ENCODE measurements around the gene GRPEL2. TPM values are rescaled to one million over a fixed set of nuclear protein-coding genes. Genes with fewer than 3 reads are reported as not detected.

The GRPEL2 gene
- total and polyA plus RNA-seq, 7 experiments from 2014 or later, result 5.9 to 40.1 (median 13.4) TPM

GRCh38 chr5:149337736-149338135, 7.6 kb upstream of the GRPEL2 start:
- Histone ChIP-seq H3K36me3 (ENCODE audit: control insufficient read depth in 2 of 3, insufficient read depth in 3 of 3, low read length in 3 of 3) (no peaks in the 10 kb centered on the region), H3K9me3 (ENCODE audit: control insufficient read depth in 2 of 3, low read length in 3 of 3) (no peaks in the 10 kb centered on the region), H3K27me3 (ENCODE audit: control insufficient read depth in 2 of 2, insufficient read depth in 2 of 2, low read length in 2 of 2) (no peaks in the 10 kb centered on the region), H3K27ac (ENCODE audit: low read depth, low read length) (no peak overlapping the region), H3K4me3 (ENCODE audit: low read length) (no peak overlapping the region), H3K4me1 (ENCODE audit: control insufficient read depth in 2 of 2, insufficient read depth in 2 of 2, low read length in 2 of 2) (no peaks in the 10 kb centered on the region)
- H3K4me1 Mint-ChIP-seq, result peaks cover 0 to 5% (median 0%) of the 10 kb centered on the region in 7 donors
- peaks cover 0 to 20% (median 9%) of the 10 kb centered on the region in 5 donors for H3K36me3 Mint-ChIP-seq
- no peak overlapping the region for H3K4me3 Mint-ChIP-seq
- no peak for ATAC-seq
- ChIA-PET CTCF (no interaction called here), POLR2A (no interaction called here)
- intact Hi-C loops (cut with micrococcal nuclease), result no loop called here
- peak overlapping the region in 1 of 9 donors; percentile 47 for H3K27ac Mint-ChIP-seq
- no peaks in the 10 kb centered on the region for H3K9me3 Mint-ChIP-seq
- DNase-seq, result no peak
- peaks cover 0 to 35% (median 4%) of the 10 kb centered on the region in 5 donors for H3K27me3 Mint-ChIP-seq

GRCh38 chr5:149338364-149338763, 6.9 kb upstream of the GRPEL2 start:
- H3K36me3 ChIP-seq (ENCODE audit: control insufficient read depth in 2 of 3, insufficient read depth in 3 of 3, low read length in 3 of 3), result no peaks in the 10 kb centered on the region
- H3K27me3 ChIP-seq (ENCODE audit: control insufficient read depth in 2 of 2, insufficient read depth in 2 of 2, low read length in 2 of 2), result no peaks in the 10 kb centered on the region
- H3K4me1 ChIP-seq (ENCODE audit: control insufficient read depth in 2 of 2, insufficient read depth in 2 of 2, low read length in 2 of 2), result peaks cover 0 to 2% of the 10 kb centered on the region in 2 donors
- H3K4me3 ChIP-seq (ENCODE audit: low read length), result no peak overlapping the region
- ChIA-PET POLR2A (no interaction called here), CTCF (no interaction called here)
- no peak overlapping the region for H3K27ac ChIP-seq (ENCODE audit: low read depth, low read length)
- Mint-ChIP-seq H3K4me1 (peaks cover 0 to 8% (median 4%) of the 10 kb centered on the region in 7 donors), H3K4me3 (no peak overlapping the region), H3K36me3 (peaks cover 0 to 19% (median 8%) of the 10 kb centered on the region in 5 donors), H3K27me3 (peaks cover 0 to 35% (median 4%) of the 10 kb centered on the region in 5 donors), H3K9me3 (no peaks in the 10 kb centered on the region), H3K27ac (no peak overlapping the region)
- DNase-seq (no peak), ATAC-seq (no peak)
- H3K9me3 ChIP-seq (ENCODE audit: control insufficient read depth in 2 of 3, low read length in 3 of 3), result no peaks in the 10 kb centered on the region
- intact Hi-C loops (cut with micrococcal nuclease), result no loop called here

- POLR2A ChIA-PET, result interaction anchor here (13.8 kb wide), 1 partner anchor 16 kb away, joined by 258 read pairs; the partner anchor contains the start of gene PCYOX1L
- Histone ChIP-seq H3K36me3 (ENCODE audit: control insufficient read depth in 2 of 3, insufficient read depth in 3 of 3, low read length in 3 of 3) (no peaks in the 10 kb centered on the region), H3K4me3 (ENCODE audit: low read length) (no peak overlapping the region), H3K27me3 (ENCODE audit: control insufficient read depth in 2 of 2, insufficient read depth in 2 of 2, low read length in 2 of 2) (no peaks in the 10 kb centered on the region), H3K4me1 (ENCODE audit: control insufficient read depth in 2 of 2, insufficient read depth in 2 of 2, low read length in 2 of 2) (peaks cover 2 to 10% of the 10 kb centered on the region in 2 donors), H3K9me3 (ENCODE audit: control insufficient read depth in 2 of 3, low read length in 3 of 3) (no peaks in the 10 kb centered on the region), H3K27ac (ENCODE audit: low read depth, low read length) (no peak overlapping the region)
- Mint-ChIP-seq H3K36me3 (peaks cover 0 to 11% (median 8%) of the 10 kb centered on the region in 5 donors), H3K27me3 (peaks cover 0 to 27% (median 4%) of the 10 kb centered on the region in 5 donors), H3K9me3 (no peaks in the 10 kb centered on the region), H3K4me1 (peaks cover 16 to 27% (median 23%) of the 10 kb centered on the region in 7 donors), H3K4me3 (no peak overlapping the region), H3K27ac (no peak overlapping the region)
- intact Hi-C loops (cut with micrococcal nuclease), result loop anchor here (10.0 kb wide), 3 partner anchors 394 to 1744 kb away; partner anchors contain the start of genes ADRB2 (in 1 of the 2), PPARGC1B (in 1 of the 2) and TNIP1 (in 1 of the 2)
- DNase-seq, result no peak
- CTCF ChIA-PET, result interaction anchor here (0.6 to 1.2 kb wide), 3 partner anchors 27 to 133 kb away, joined by 3 to 4 read pairs (median 3); no protein-coding TSS in a partner anchor
- no peak for ATAC-seq
Observed at GRCh38 chr5:149340920-149341319, 4.4 kb upstream of the GRPEL2 start.

- no peak for DNase-seq
- H3K4me1 Mint-ChIP-seq, result peaks cover 18 to 35% (median 29%) of the 10 kb centered on the region in 7 donors
- POLR2A ChIA-PET, result interaction anchor here (1.5 to 13.8 kb wide), 3 partner anchors 9 to 210 kb away, joined by 3 to 258 read pairs (median 3); partner anchors contain the start of gene PCYOX1L
- H3K27me3 Mint-ChIP-seq, result peaks cover 0 to 24% (median 4%) of the 10 kb centered on the region in 5 donors
- no peak overlapping the region for H3K27ac ChIP-seq (ENCODE audit: low read depth, low read length)
- peaks cover 0 to 15% (median 8%) of the 10 kb centered on the region in 5 donors for H3K36me3 Mint-ChIP-seq
- CTCF ChIA-PET, result interaction anchor here (0.9 to 1.0 kb wide), 2 partner anchors 25 to 27 kb away, joined by 3 read pairs; no protein-coding TSS in a partner anchor
- H3K27ac Mint-ChIP-seq, result peak overlapping the region in 3 of 9 donors; percentile 9 to 80 (median 26)
- H3K27me3 ChIP-seq (ENCODE audit: control insufficient read depth in 2 of 2, insufficient read depth in 2 of 2, low read length in 2 of 2), result no peaks in the 10 kb centered on the region
- H3K36me3 ChIP-seq (ENCODE audit: control insufficient read depth in 2 of 3, insufficient read depth in 3 of 3, low read length in 3 of 3), result no peaks in the 10 kb centered on the region
- H3K4me3 ChIP-seq (ENCODE audit: low read length), result no peak overlapping the region
- ATAC-seq, result no peak
- no peak overlapping the region for H3K4me3 Mint-ChIP-seq
- no peaks in the 10 kb centered on the region for H3K9me3 Mint-ChIP-seq
- no peaks in the 10 kb centered on the region for H3K9me3 ChIP-seq (ENCODE audit: control insufficient read depth in 2 of 3, low read length in 3 of 3)
- intact Hi-C loops (cut with micrococcal nuclease), result loop anchor here (10.0 kb wide), 3 partner anchors 393 to 1743 kb away; partner anchors contain the start of genes ADRB2 (in 1 of the 2), PPARGC1B (in 1 of the 2) and TNIP1 (in 1 of the 2)
- H3K4me1 ChIP-seq (ENCODE audit: control insufficient read depth in 2 of 2, insufficient read depth in 2 of 2, low read length in 2 of 2), result peaks cover 9 to 11% of the 10 kb centered on the region in 2 donors
Observed at GRCh38 chr5:149341876-149342275, 3.4 kb upstream of the GRPEL2 start.

GRCh38 chr5:149344151-149344550, 1.1 kb upstream of the GRPEL2 start:
- intact Hi-C loops (cut with micrococcal nuclease), result loop anchor here (2.0 to 10.0 kb wide), 9 partner anchors 45 to 1741 kb away; partner anchors contain the start of genes PPARGC1B (in 2 of the 2), TNIP1 (in 2 of the 2), ADRB2 (in 1 of the 2) and FBXO38 (in 1 of the 2)
- POLR2A ChIA-PET, result interaction anchor here (0.8 to 13.8 kb wide), 10 partner anchors 8 to 207 kb away, joined by 3 to 258 read pairs (median 5); partner anchors contain the start of genes CSNK1A1 and PCYOX1L

GRCh38 chr5:149345892-149346222, 558 bp downstream of the GRPEL2 start:
- Mint-ChIP-seq H3K36me3 (peaks cover 18 to 47% (median 31%) of the 10 kb centered on the region in 5 donors), H3K4me1 (peaks cover 50 to 74% (median 64%) of the 10 kb centered on the region in 7 donors), H3K27me3 (no peaks in the 10 kb centered on the region), H3K27ac (peak overlapping the region; percentile 89 to 95 (median 90)), H3K9me3 (no peaks in the 10 kb centered on the region), H3K4me3 (peak overlapping the region; percentile 80 to 97 (median 93))
- CTCF ChIA-PET, result interaction anchor here (0.7 to 5.0 kb wide), 2 partner anchors 22 to 35 kb away, joined by 3 to 24 read pairs; no protein-coding TSS in a partner anchor
- Histone ChIP-seq H3K36me3 (ENCODE audit: control insufficient read depth in 2 of 3, insufficient read depth in 3 of 3, low read length in 3 of 3) (peaks cover 13 to 19% (median 19%) of the 10 kb centered on the region in 3 experiments), H3K27ac (ENCODE audit: low read depth, low read length) (peak overlapping the region; percentile 75), H3K27me3 (ENCODE audit: control insufficient read depth in 2 of 2, insufficient read depth in 2 of 2, low read length in 2 of 2) (no peaks in the 10 kb centered on the region), H3K9me3 (ENCODE audit: control insufficient read depth in 2 of 3, low read length in 3 of 3) (no peaks in the 10 kb centered on the region), H3K4me1 (ENCODE audit: control insufficient read depth in 2 of 2, insufficient read depth in 2 of 2, low read length in 2 of 2) (peaks cover 37 to 48% of the 10 kb centered on the region in 2 donors), H3K4me3 (ENCODE audit: low read length) (peak overlapping the region; percentile 90)
- peak in 1 of 9 donors; percentile 12 for DNase-seq
- intact Hi-C loops (cut with micrococcal nuclease), result loop anchor here (1.0 to 10.0 kb wide), 15 partner anchors 11 to 1739 kb away; partner anchors contain the start of genes ADRB2 (in 2 of the 2), CSNK1A1 (in 2 of the 2), PPARGC1B (in 2 of the 2) and TNIP1 (in 2 of the 2)
- POLR2A ChIA-PET, result interaction anchor here (0.6 to 13.8 kb wide), 9 partner anchors 11 to 613 kb away, joined by 3 to 258 read pairs (median 5); partner anchors contain the start of genes CSNK1A1 and PCYOX1L
- ATAC-seq, result no peak

More at GRCh38 chr5:149344151-149344550, 1.1 kb upstream of the GRPEL2 start:
- Histone ChIP-seq H3K36me3 (ENCODE audit: control insufficient read depth in 2 of 3, insufficient read depth in 3 of 3, low read length in 3 of 3) (peaks cover 0 to 4% (median 2%) of the 10 kb centered on the region in 3 experiments), H3K4me1 (ENCODE audit: control insufficient read depth in 2 of 2, insufficient read depth in 2 of 2, low read length in 2 of 2) (peaks cover 32% of the 10 kb centered on the region in 2 donors), H3K27me3 (ENCODE audit: control insufficient read depth in 2 of 2, insufficient read depth in 2 of 2, low read length in 2 of 2) (no peaks in the 10 kb centered on the region), H3K9me3 (ENCODE audit: control insufficient read depth in 2 of 3, low read length in 3 of 3) (no peaks in the 10 kb centered on the region), H3K27ac (ENCODE audit: low read depth, low read length) (peak overlapping the region; percentile 75), H3K4me3 (ENCODE audit: low read length) (no peak overlapping the region)
- peaks cover 5 to 32% (median 18%) of the 10 kb centered on the region in 5 donors for H3K36me3 Mint-ChIP-seq
- H3K4me1 Mint-ChIP-seq, result peaks cover 39 to 58% (median 49%) of the 10 kb centered on the region in 7 donors
- peak overlapping the region; percentile 64 to 95 (median 92) for H3K27ac Mint-ChIP-seq
- no peak for DNase-seq
- H3K4me3 Mint-ChIP-seq, result peak overlapping the region; percentile 37 to 97 (median 62)
- ATAC-seq, result peak; percentile 11
- CTCF ChIA-PET, result interaction anchor here (0.8 to 5.0 kb wide), 7 partner anchors 11 to 90 kb away, joined by 3 to 24 read pairs (median 4); partner anchors contain the start of gene PCYOX1L
- H3K9me3 Mint-ChIP-seq, result no peaks in the 10 kb centered on the region
- H3K27me3 Mint-ChIP-seq, result peaks cover 0 to 11% (median 0%) of the 10 kb centered on the region in 5 donors

Measured in naive thymus-derived CD4-positive, alpha-beta T cell (primary cell).